Measurements from ENCODE around the gene RASD1. TPM values are rescaled to one million over a fixed set of nuclear protein-coding genes. Genes with fewer than 3 reads are reported as not detected.
A peak's percentile ranks its signal among the peaks of the same experiment; 100 is the strongest.

RASD1 gene
- total and polyA plus RNA-seq, 11 donors, result 1.5 to 79.2 (median 17.5) TPM

GRCh38 chr17:17511881-17512858 is 16.0 kb upstream of the RASD1 start:
- no peak overlapping the region for H3K27ac ChIP-seq
- TF ChIP-seq POLR2A (IDR thresholded peaks at IDR 0.05) (no peak), CTCF (IDR thresholded peaks at IDR 0.05) (no peak)
- peak in 2 of 5 donors; percentile 28 to 51 for DNase-seq
- no peak for ATAC-seq
- no peaks in the 10 kb centered on the region for H3K27me3 ChIP-seq
- no peaks in the 10 kb centered on the region for H3K36me3 ChIP-seq
- no peaks in the 10 kb centered on the region for H3K9me3 ChIP-seq
- intact Hi-C loops (cut with DNase I), result no loop called here
- H3K4me1 ChIP-seq, result peaks cover 0 to 11% (median 3%) of the 10 kb centered on the region in 12 donors
- WGBS, 4 donors, result 83 to 86% (median 85%) methylated on average over 19 to 29 of the region's 29 CpGs
- no peak overlapping the region for H3K4me3 ChIP-seq

DNA sequence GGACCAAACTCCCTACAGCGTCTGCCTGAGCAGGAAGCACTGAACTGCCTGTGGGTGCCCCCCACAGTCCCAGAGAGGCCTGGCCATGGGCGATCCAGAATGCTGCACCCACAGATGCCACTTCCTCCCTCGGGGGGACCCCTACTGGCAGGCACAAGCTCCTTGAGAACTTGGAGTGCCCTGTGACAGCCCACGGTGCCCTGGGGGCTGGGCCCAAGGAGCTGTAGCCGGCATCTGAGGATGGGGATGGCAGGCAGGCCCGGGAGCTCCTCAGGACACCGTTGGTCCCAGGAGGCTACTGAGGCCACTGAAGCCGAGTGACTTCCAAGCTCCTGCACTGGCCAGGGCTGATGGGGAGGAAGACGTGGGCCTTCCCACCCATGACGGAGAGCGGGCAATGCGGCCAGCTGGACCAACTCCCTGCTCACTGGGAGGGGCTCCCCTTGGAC is 15.1 kb upstream of the RASD1 start:
- DNase-seq, result peak in 2 of 5 donors; percentile 23 to 34
- whole genome bisulfite sequencing, 4 donors, result 80 to 84% (median 82%) methylated on average over 9 to 12 of the region's 12 CpGs
- Histone ChIP-seq H3K4me1 (peaks cover 0 to 20% (median 10%) of the 10 kb centered on the region in 12 donors), H3K9me3 (no peaks in the 10 kb centered on the region), H3K36me3 (no peaks in the 10 kb centered on the region), H3K27me3 (no peaks in the 10 kb centered on the region), H3K27ac (no peak overlapping the region), H3K4me3 (no peak overlapping the region)
- ATAC-seq, result no peak
- intact Hi-C loops (cut with DNase I), result no loop called here
- TF ChIP-seq CTCF (IDR thresholded peaks at IDR 0.05), result no peak
- no peak for TF ChIP-seq POLR2A (IDR thresholded peaks at IDR 0.05)

GRCh38 chr17:17510456-17511292 is 14.5 kb upstream of the RASD1 start:
- Histone ChIP-seq H3K27ac (no peak overlapping the region), H3K9me3 (no peaks in the 10 kb centered on the region), H3K36me3 (no peaks in the 10 kb centered on the region), H3K27me3 (no peaks in the 10 kb centered on the region), H3K4me1 (peaks cover 0 to 22% (median 10%) of the 10 kb centered on the region in 12 donors), H3K4me3 (no peak overlapping the region)
- TF ChIP-seq CTCF (IDR thresholded peaks at IDR 0.05) (no peak), POLR2A (IDR thresholded peaks at IDR 0.05) (no peak)
- intact Hi-C loops (cut with DNase I), result no loop called here
- ATAC-seq (no peak), DNase-seq (peak in 2 of 5 donors; percentile 23 to 45)
- 86 to 94% (median 88%) methylated on average over 19 to 20 of the region's 20 CpGs for WGBS, 4 donors
